ENCODE data around the gene OR4D6.

Gene OR4D6

DNA sequence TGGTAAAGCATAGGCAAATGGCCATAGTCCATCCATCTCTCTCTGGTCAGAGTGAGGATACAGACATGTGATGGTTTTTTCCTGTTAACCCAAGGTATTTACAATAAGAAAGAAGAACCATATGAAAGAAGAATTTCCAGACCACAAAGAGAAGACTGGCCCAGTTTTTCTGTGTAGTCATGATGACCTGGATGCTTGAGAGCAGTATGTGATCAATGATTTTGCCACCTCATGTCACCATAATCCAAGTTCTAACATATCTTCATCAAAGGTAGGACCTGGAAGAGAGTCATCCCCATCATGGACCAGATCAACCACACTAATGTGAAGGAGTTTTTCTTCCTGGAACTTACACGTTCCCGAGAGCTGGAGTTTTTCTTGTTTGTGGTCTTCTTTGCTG lies at the start of gene OR4D6:
Gene OR4D6 (plus strand): TSS at position 301 of the 400 bp plus-strand sequence. CDS start 0 bp downstream, at position 301.
- Histone ChIP-seq H3K27ac (ENCODE audit: poor library complexity, severe bottlenecking) (no peak within 1 kb of the TSS), H3K4me1 (ENCODE audit: insufficient read depth, poor library complexity, severe bottlenecking) (no peaks in the 10 kb centered on the region), H3K27me3 (ENCODE audit: insufficient read depth, poor library complexity, severe bottlenecking) (no peaks in the 10 kb centered on the region), H3K9me3 (ENCODE audit: severe bottlenecking) (no peaks in the 10 kb centered on the region), H3K4me3 (ENCODE audit: severe bottlenecking) (no peak within 1 kb of the TSS), H3K36me3 (ENCODE audit: low read depth) (no peaks in the 10 kb centered on the region)
- no peak for TF ChIP-seq CTCF (IDR thresholded peaks at IDR 0.05; ENCODE audit: poor library complexity, severe bottlenecking)
- DNase-seq (ENCODE audit: low spot score) (no peak), ATAC-seq (ENCODE audit: low read depth) (no peak)

DNA sequence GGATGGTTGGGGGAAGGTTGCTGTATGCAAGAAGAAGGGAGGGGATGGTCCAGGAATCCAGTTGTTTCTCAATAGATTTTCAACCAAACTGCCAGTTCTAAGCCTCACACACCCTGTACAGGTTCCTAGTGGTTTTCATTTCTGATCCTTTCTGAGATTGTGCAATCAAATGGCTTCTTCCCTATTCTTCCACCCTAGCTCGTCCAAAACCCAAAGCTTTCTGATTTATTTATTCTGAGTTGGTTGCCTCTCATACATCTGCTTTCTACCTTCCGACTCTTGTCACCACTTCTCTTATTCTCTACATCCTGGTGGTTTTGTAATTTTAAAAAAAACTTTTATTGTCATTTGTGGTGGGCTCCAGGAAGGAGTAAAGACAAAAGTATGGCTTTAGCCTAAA lies 43.1 kb upstream of the OR4D6 start:
- no peaks in the 10 kb centered on the region for H3K4me1 ChIP-seq (ENCODE audit: insufficient read depth, poor library complexity, severe bottlenecking)
- H3K27me3 ChIP-seq (ENCODE audit: insufficient read depth, poor library complexity, severe bottlenecking): no peaks in the 10 kb centered on the region
- H3K36me3 ChIP-seq (ENCODE audit: low read depth): no peaks in the 10 kb centered on the region
- H3K9me3 ChIP-seq (ENCODE audit: severe bottlenecking): no peaks in the 10 kb centered on the region
- DNase-seq (ENCODE audit: low spot score) (no peak), ATAC-seq (ENCODE audit: low read depth) (no peak)
- TF ChIP-seq CTCF (IDR thresholded peaks at IDR 0.05; ENCODE audit: poor library complexity, severe bottlenecking): no peak
- H3K27ac ChIP-seq (ENCODE audit: poor library complexity, severe bottlenecking): no peak overlapping the region
- H3K4me3 ChIP-seq (ENCODE audit: severe bottlenecking): no peak overlapping the region

- H3K27ac ChIP-seq (ENCODE audit: poor library complexity, severe bottlenecking): no peak overlapping the region
- no peaks in the 10 kb centered on the region for H3K36me3 ChIP-seq (ENCODE audit: low read depth)
- ATAC-seq (ENCODE audit: low read depth) (no peak), DNase-seq (ENCODE audit: low spot score) (no peak)
- no peaks in the 10 kb centered on the region for H3K4me1 ChIP-seq (ENCODE audit: insufficient read depth, poor library complexity, severe bottlenecking)
- H3K4me3 ChIP-seq (ENCODE audit: severe bottlenecking): no peak overlapping the region
- H3K9me3 ChIP-seq (ENCODE audit: severe bottlenecking): no peaks in the 10 kb centered on the region
- no peak for TF ChIP-seq CTCF (IDR thresholded peaks at IDR 0.05; ENCODE audit: poor library complexity, severe bottlenecking)
- H3K27me3 ChIP-seq (ENCODE audit: insufficient read depth, poor library complexity, severe bottlenecking): no peaks in the 10 kb centered on the region
Observed at GRCh38 chr11:59415111-59415510, 41.6 kb upstream of the OR4D6 start.

GRCh38 chr11:59416613-59417012 lies 40.1 kb upstream of the OR4D6 start:
- no peak for DNase-seq (ENCODE audit: low spot score)
- no peak overlapping the region for H3K4me3 ChIP-seq (ENCODE audit: severe bottlenecking)
- H3K27me3 ChIP-seq (ENCODE audit: insufficient read depth, poor library complexity, severe bottlenecking): no peaks in the 10 kb centered on the region
- H3K4me1 ChIP-seq (ENCODE audit: insufficient read depth, poor library complexity, severe bottlenecking): no peaks in the 10 kb centered on the region
- no peak for TF ChIP-seq CTCF (IDR thresholded peaks at IDR 0.05; ENCODE audit: poor library complexity, severe bottlenecking)
- ATAC-seq (ENCODE audit: low read depth): no peak
- no peaks in the 10 kb centered on the region for H3K36me3 ChIP-seq (ENCODE audit: low read depth)
- H3K9me3 ChIP-seq (ENCODE audit: severe bottlenecking): no peaks in the 10 kb centered on the region
- H3K27ac ChIP-seq (ENCODE audit: poor library complexity, severe bottlenecking): no peak overlapping the region

DNA sequence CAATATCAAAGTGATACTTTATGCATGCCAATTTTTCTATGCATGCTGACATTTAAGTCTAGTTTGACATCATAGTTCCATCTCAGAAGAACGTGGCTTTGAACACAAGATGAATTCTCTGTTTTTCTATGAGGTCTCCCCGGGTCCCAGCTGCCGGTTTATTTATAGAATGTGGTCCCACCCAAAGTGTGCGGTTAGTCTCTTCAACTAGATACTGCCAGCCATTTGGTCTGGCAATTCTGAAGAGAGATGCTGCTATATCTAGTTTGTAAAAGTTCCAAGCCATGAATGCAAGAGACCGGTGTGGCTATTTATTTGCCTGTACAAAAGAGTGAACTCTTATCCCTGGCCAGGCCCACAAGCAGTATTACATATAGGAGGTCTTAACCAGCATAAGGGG lies 39.7 kb upstream of the OR4D6 start:
- no peak overlapping the region for H3K27ac ChIP-seq (ENCODE audit: poor library complexity, severe bottlenecking)
- no peak overlapping the region for H3K4me3 ChIP-seq (ENCODE audit: severe bottlenecking)
- H3K27me3 ChIP-seq (ENCODE audit: insufficient read depth, poor library complexity, severe bottlenecking): no peaks in the 10 kb centered on the region
- H3K9me3 ChIP-seq (ENCODE audit: severe bottlenecking): no peaks in the 10 kb centered on the region
- TF ChIP-seq CTCF (IDR thresholded peaks at IDR 0.05; ENCODE audit: poor library complexity, severe bottlenecking): no peak
- no peaks in the 10 kb centered on the region for H3K4me1 ChIP-seq (ENCODE audit: insufficient read depth, poor library complexity, severe bottlenecking)
- ATAC-seq (ENCODE audit: low read depth): no peak
- DNase-seq (ENCODE audit: low spot score): no peak
- H3K36me3 ChIP-seq (ENCODE audit: low read depth): no peaks in the 10 kb centered on the region

Data from RWPE2 (cell line).